Omental fat pad (tissue), 4 donors: ENCODE measurements around the gene CASP6. TPM values are rescaled to one million over a fixed set of nuclear protein-coding genes. Genes with fewer than 3 reads are reported as not detected.

ENCODE experiments used
- ATAC-seq: fragments of 150-250 bp; one replicate; pipeline ENCODE4 v1.9.1; 2016; ENCODE audit warnings: mild to moderate bottlenecking, moderate library complexity; ENCODE audit not compliant: low FRiP score
- DNase-seq: peaks from one replicate; pipeline ENCODE4 v3.0.0-alpha.2; 2019; ENCODE audit warnings: low spot score
- CTCF ChIP-seq, 3 donors: fragments of 450-650 bp; IDR thresholded peaks; one replicate each; pipeline ENCODE4 v1.5.1; 2016 to 2017; ENCODE audit warnings: antibody characterized with exemption in 3 of 3, mild to moderate bottlenecking in 3 of 3, moderate library complexity in 2 of 3
- total RNA-seq, 4 donors: library from RNA; depleted of rRNA; stranded (reverse); fragments of >200 nt; gene quantifications; one replicate each; pipeline ENCODE4 v1.1.0, GENCODE V29; 2016

CASP6 gene
- total RNA-seq, 4 donors from 2014 or later = 9.4 to 24.8 (median 15.7) TPM

- DNase-seq (no peak), ATAC-seq (no peak)
- no peak for TF ChIP-seq CTCF (IDR thresholded peaks at IDR 0.05)
These were observed 45.3 kb downstream of the CASP6 start for GRCh38 chr4:109657854-109658418.

- ATAC-seq = no peak
- TF ChIP-seq CTCF (IDR thresholded peaks at IDR 0.05) = no peak
- DNase-seq = no peak
These were observed 47.8 kb downstream of the CASP6 start for GRCh38 chr4:109655396-109655795.

GRCh38 chr4:109649872-109650271, 53.4 kb downstream of the CASP6 start:
- DNase-seq (no peak), ATAC-seq (no peak)
- no peak for TF ChIP-seq CTCF (IDR thresholded peaks at IDR 0.05)

GRCh38 chr4:109648997-109649575, 54.2 kb downstream of the CASP6 start:
- TF ChIP-seq CTCF (IDR thresholded peaks at IDR 0.05) = no peak
- DNase-seq (no peak), ATAC-seq (no peak)

GRCh38 chr4:109648266-109648996, 54.8 kb downstream of the CASP6 start:
- no peak for ATAC-seq
- DNase-seq = no peak
- TF ChIP-seq CTCF (IDR thresholded peaks at IDR 0.05) = no peak

- no peak for TF ChIP-seq CTCF (IDR thresholded peaks at IDR 0.05)
- DNase-seq (no peak), ATAC-seq (no peak)
These were observed 57.2 kb downstream of the CASP6 start for GRCh38 chr4:109645874-109646710.
